ENCODE results near the gene CCDC92. TPM values are rescaled to one million over a fixed set of nuclear protein-coding genes. Genes with fewer than 3 reads are reported as not detected.

CCDC92 gene
- polyA plus RNA-seq, 3 donors, result 4.4 to 11.6 (median 5.5) TPM

GRCh38 chr12:123892853-123893252, 79.8 kb downstream of the CCDC92 start:
- no peak overlapping the region for H3K4me2 ChIP-seq (replicated peaks; ENCODE audit: extremely low read depth, low read length, poor library complexity, severe bottlenecking)
- WGBS (ENCODE audit: insufficient coverage), result 89% methylated on average over 8 of the region's 10 CpGs
- H2AFZ ChIP-seq (ENCODE audit: insufficient read depth, low read depth, low read length, poor library complexity, severe bottlenecking), result no peak overlapping the region
- no peaks in the 10 kb centered on the region for H3K79me2 ChIP-seq (ENCODE audit: insufficient read depth, low read length)
- no peak for TF ChIP-seq CTCF (IDR thresholded peaks at IDR 0.05)
- no peaks in the 10 kb centered on the region for H3K36me3 Mint-ChIP-seq
- peaks cover 0 to 2% (median 0%) of the 10 kb centered on the region in 7 donors for H3K9me3 Mint-ChIP-seq
- H3K4me1 Mint-ChIP-seq, result peaks cover 35% of the 10 kb centered on the region
- H3K4me1 ChIP-seq (ENCODE audit: control insufficient read depth in 1 of 2, insufficient read depth in 2 of 2, low read length in 2 of 2), result peaks cover 0 to 6% of the 10 kb centered on the region in 2 donors
- H3K27me3 ChIP-seq (ENCODE audit: control insufficient read depth in 2 of 2, insufficient read depth in 2 of 2, low read length in 2 of 2), result no peaks in the 10 kb centered on the region
- no peak overlapping the region for H3K9ac ChIP-seq (ENCODE audit: insufficient read depth, low read length, poor library complexity, severe bottlenecking)
- H3K4me3 Mint-ChIP-seq, result no peak overlapping the region
- H3K4me3 ChIP-seq (replicated peaks in 1 of 3; ENCODE audit: low read depth in 2 of 3, low read length in 3 of 3), result no peak overlapping the region
- intact Hi-C loops (cut with micrococcal nuclease), result no loop called here
- DNase-seq, result no peak
- H4K20me1 ChIP-seq (ENCODE audit: insufficient read depth, low read length), result no peaks in the 10 kb centered on the region
- no peak overlapping the region for H3K27ac ChIP-seq (ENCODE audit: low read depth in 1 of 2, low read length in 2 of 2)
- no peaks in the 10 kb centered on the region for H3K9me3 ChIP-seq (replicated peaks in 1 of 2; ENCODE audit: control insufficient read depth in 1 of 2, insufficient read depth in 1 of 2, low read length in 2 of 2)
- H3K27ac Mint-ChIP-seq, result no peak overlapping the region
- no peaks in the 10 kb centered on the region for H3K36me3 ChIP-seq (replicated peaks in 1 of 2; ENCODE audit: control insufficient read depth in 1 of 2, insufficient read depth in 2 of 2, low read length in 2 of 2)
- H3K27me3 Mint-ChIP-seq (ENCODE audit: low read depth in 3 of 3), result peaks cover 5 to 11% (median 10%) of the 10 kb centered on the region in 3 donors

DNA sequence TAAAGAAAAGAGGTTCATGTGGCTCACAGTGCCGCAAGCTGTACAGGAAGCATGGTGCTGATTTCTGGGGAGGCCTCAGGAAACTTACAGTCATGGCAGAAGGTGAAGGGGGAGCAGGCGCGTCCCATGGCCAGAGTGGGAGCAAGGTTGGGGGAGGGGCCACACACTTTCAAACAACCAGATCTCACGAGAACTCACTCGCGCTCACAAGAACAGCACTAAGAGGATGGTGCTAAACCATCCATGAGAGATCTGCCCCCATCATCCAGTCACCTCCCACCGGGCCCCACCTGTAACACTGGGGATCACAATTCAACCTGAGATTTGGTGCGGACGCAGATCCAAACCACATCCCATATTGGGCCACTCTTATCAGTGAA, 80.5 kb downstream of the CCDC92 start:
- H3K27ac ChIP-seq (ENCODE audit: low read depth in 1 of 2, low read length in 2 of 2), result no peak overlapping the region
- H3K36me3 Mint-ChIP-seq, result no peaks in the 10 kb centered on the region
- peaks cover 0 to 6% of the 10 kb centered on the region in 2 donors for H3K4me1 ChIP-seq (ENCODE audit: control insufficient read depth in 1 of 2, insufficient read depth in 2 of 2, low read length in 2 of 2)
- 93% methylated on average over 7 of the region's 9 CpGs for WGBS (ENCODE audit: insufficient coverage)
- peaks cover 0 to 2% (median 0%) of the 10 kb centered on the region in 7 donors for H3K9me3 Mint-ChIP-seq
- H3K79me2 ChIP-seq (ENCODE audit: insufficient read depth, low read length), result no peaks in the 10 kb centered on the region
- H3K4me2 ChIP-seq (replicated peaks; ENCODE audit: extremely low read depth, low read length, poor library complexity, severe bottlenecking), result no peak overlapping the region
- H3K27me3 Mint-ChIP-seq (ENCODE audit: low read depth in 3 of 3), result peaks cover 8 to 11% (median 10%) of the 10 kb centered on the region in 3 donors
- no peaks in the 10 kb centered on the region for H3K27me3 ChIP-seq (ENCODE audit: control insufficient read depth in 2 of 2, insufficient read depth in 2 of 2, low read length in 2 of 2)
- no peak overlapping the region for H3K4me3 ChIP-seq (replicated peaks in 1 of 3; ENCODE audit: low read depth in 2 of 3, low read length in 3 of 3)
- H3K9ac ChIP-seq (ENCODE audit: insufficient read depth, low read length, poor library complexity, severe bottlenecking), result no peak overlapping the region
- H3K9me3 ChIP-seq (replicated peaks in 1 of 2; ENCODE audit: control insufficient read depth in 1 of 2, insufficient read depth in 1 of 2, low read length in 2 of 2), result no peaks in the 10 kb centered on the region
- H3K36me3 ChIP-seq (replicated peaks in 1 of 2; ENCODE audit: control insufficient read depth in 1 of 2, insufficient read depth in 2 of 2, low read length in 2 of 2), result no peaks in the 10 kb centered on the region
- no peak for TF ChIP-seq CTCF (IDR thresholded peaks at IDR 0.05)
- no peak overlapping the region for H3K4me3 Mint-ChIP-seq
- H4K20me1 ChIP-seq (ENCODE audit: insufficient read depth, low read length), result no peaks in the 10 kb centered on the region
- DNase-seq, result no peak
- no peak overlapping the region for H2AFZ ChIP-seq (ENCODE audit: insufficient read depth, low read depth, low read length, poor library complexity, severe bottlenecking)
- H3K4me1 Mint-ChIP-seq, result peaks cover 35% of the 10 kb centered on the region
- H3K27ac Mint-ChIP-seq, result no peak overlapping the region
- intact Hi-C loops (cut with micrococcal nuclease), result no loop called here

Data from CD14-positive monocyte (primary cell).